Parathyroid adenoma (tissue), 2 donors: ENCODE results near the gene MXRA8.

Source experiments
- H2AFZ ChIP-seq: fragments of 300-600 bp; sonication (generic); one replicate; pipeline ENCODE4 v1.7.0; 2017; ENCODE audit warnings: antibody characterized with exemption, mild to moderate bottlenecking
- H3K27ac ChIP-seq: fragments of 300-600 bp; sonication (generic); one replicate; pipeline ENCODE4 v1.7.0; 2017
- H3K27me3 ChIP-seq: fragments of 300-600 bp; sonication (generic); one replicate; pipeline ENCODE4 v1.7.0; 2017; ENCODE audit warnings: low read length; ENCODE audit not compliant: control insufficient read depth, insufficient read depth
- H3K36me3 ChIP-seq: fragments of 300-600 bp; sonication (generic); one replicate; pipeline ENCODE4 v1.7.0; 2017; ENCODE audit warnings: low read length; ENCODE audit not compliant: control insufficient read depth, insufficient read depth
- H3K4me1 ChIP-seq: fragments of 300-600 bp; sonication (generic); one replicate; pipeline ENCODE4 v1.7.0; 2017; ENCODE audit warnings: control low read depth
- H3K4me2 ChIP-seq: fragments of 300-600 bp; sonication (generic); one replicate; pipeline ENCODE4 v1.7.0; 2017; ENCODE audit warnings: low read length
- H3K4me3 ChIP-seq: fragments of 300-600 bp; sonication (generic); one replicate; pipeline ENCODE4 v1.7.0; 2017; ENCODE audit warnings: low read depth, low read length
- H3K79me2 ChIP-seq: fragments of 300-600 bp; sonication (generic); one replicate; pipeline ENCODE4 v1.7.0; 2017; ENCODE audit warnings: control low read depth
- H3K9ac ChIP-seq: fragments of 300-600 bp; sonication (generic); one replicate; pipeline ENCODE4 v1.7.0; 2017; ENCODE audit warnings: mild to moderate bottlenecking
- H3K9me3 ChIP-seq: fragments of 300-600 bp; sonication (generic); one replicate; pipeline ENCODE4 v1.7.0; 2017; ENCODE audit warnings: low read length; ENCODE audit not compliant: control insufficient read depth
- CTCF ChIP-seq: fragments of 300-600 bp; sonication (generic); IDR thresholded peaks from one replicate; pipeline ENCODE4 v1.7.0; 2017; ENCODE audit warnings: antibody characterized with exemption, mild to moderate bottlenecking
- donor health status: primary hyperparathyroidism.

The MXRA8 gene

GRCh38 chr1:1357871-1358432, 403 bp downstream of the MXRA8 start:
- TF ChIP-seq CTCF, result no peak
- no peak overlapping the region for H3K27ac ChIP-seq
- H2AFZ ChIP-seq, result no peak overlapping the region
- no peaks in the 10 kb centered on the region for H3K79me2 ChIP-seq
- no peaks in the 10 kb centered on the region for H3K36me3 ChIP-seq
- no peak overlapping the region for H3K9ac ChIP-seq
- no peaks in the 10 kb centered on the region for H3K9me3 ChIP-seq
- no peak overlapping the region for H3K4me2 ChIP-seq
- no peaks in the 10 kb centered on the region for H3K27me3 ChIP-seq
- H3K4me3 ChIP-seq, result no peak overlapping the region
- H3K4me1 ChIP-seq, result no peaks in the 10 kb centered on the region

GRCh38 chr1:1356796-1357401, 1.5 kb downstream of the MXRA8 start:
- Histone ChIP-seq H3K9me3 (no peaks in the 10 kb centered on the region), H2AFZ (no peak overlapping the region), H3K27me3 (no peaks in the 10 kb centered on the region), H3K9ac (no peak overlapping the region), H3K36me3 (no peaks in the 10 kb centered on the region), H3K4me1 (no peaks in the 10 kb centered on the region), H3K27ac (no peak overlapping the region), H3K4me3 (no peak overlapping the region), H3K4me2 (no peak overlapping the region), H3K79me2 (no peaks in the 10 kb centered on the region)
- TF ChIP-seq CTCF, result no peak

- no peaks in the 10 kb centered on the region for H3K27me3 ChIP-seq
- no peaks in the 10 kb centered on the region for H3K9me3 ChIP-seq
- no peak overlapping the region for H3K9ac ChIP-seq
- H3K79me2 ChIP-seq, result no peaks in the 10 kb centered on the region
- H3K27ac ChIP-seq, result no peak overlapping the region
- TF ChIP-seq CTCF, result no peak
- H2AFZ ChIP-seq, result no peak overlapping the region
- H3K36me3 ChIP-seq, result no peaks in the 10 kb centered on the region
- no peaks in the 10 kb centered on the region for H3K4me1 ChIP-seq
- no peak overlapping the region for H3K4me2 ChIP-seq
- no peak overlapping the region for H3K4me3 ChIP-seq
Measured at GRCh38 chr1:1356166-1356795, 2.1 kb downstream of the MXRA8 start.

- no peak overlapping the region for H3K4me3 ChIP-seq
Measured at GRCh38 chr1:1355416-1355815, 2.9 kb downstream of the MXRA8 start.

More at GRCh38 chr1:1355416-1355815, 2.9 kb downstream of the MXRA8 start:
- Histone ChIP-seq H3K9ac (no peak overlapping the region), H3K4me2 (peak overlapping the region; percentile 44), H3K27ac (no peak overlapping the region), H3K79me2 (no peaks in the 10 kb centered on the region), H3K36me3 (no peaks in the 10 kb centered on the region), H3K9me3 (no peaks in the 10 kb centered on the region), H2AFZ (no peak overlapping the region), H3K4me1 (no peaks in the 10 kb centered on the region), H3K27me3 (no peaks in the 10 kb centered on the region)
- no peak for TF ChIP-seq CTCF
